NCI-H128 (cell line): ENCODE data around the gene RSPH3.
"Not testable (repeated sequence)": the region's sequence is repeated elsewhere in the genome, so short reads cannot be mapped to it uniquely, and the experiment has no call there.

ENCODE experiments used
- DNase-seq: peaks from one replicate; lab custom pipeline; 2025; ENCODE audit not compliant: unreplicated experiment; lab: John Stamatoyannopoulos, UW

RSPH3 gene

GRCh38 chr6:158978757-158979156 lies 21.2 kb downstream of the RSPH3 start:
- DNase-seq = no peak

GRCh38 chr6:158977382-158977781 lies 22.6 kb downstream of the RSPH3 start:
- DNase-seq = no peak

- DNase-seq = no peak
Measured at GRCh38 chr6:158972241-158973233, 27.5 kb downstream of the RSPH3 start.

- no peak for DNase-seq
Measured at GRCh38 chr6:158970640-158971275, 29.2 kb downstream of the RSPH3 start.

GRCh38 chr6:158969148-158969547 lies 30.9 kb downstream of the RSPH3 start:
- DNase-seq = no peak

- DNase-seq = no peak
Measured at GRCh38 chr6:158963020-158963808, 36.8 kb downstream of the RSPH3 start.

GRCh38 chr6:158962371-158962770 lies 37.6 kb downstream of the RSPH3 start:
- no peak for DNase-seq

GRCh38 chr6:158960026-158960425 lies 40.0 kb downstream of the RSPH3 start:
- DNase-seq = no peak

GRCh38 chr6:158959552-158959951 lies 40.5 kb downstream of the RSPH3 start:
- no peak for DNase-seq

GRCh38 chr6:158958504-158959386 lies 41.3 kb downstream of the RSPH3 start:
- no peak for DNase-seq

GRCh38 chr6:158955255-158955654 lies 44.7 kb downstream of the RSPH3 start:
- no peak for DNase-seq

- no peak for DNase-seq
Measured at GRCh38 chr6:158954753-158955152, 45.2 kb downstream of the RSPH3 start.

- DNase-seq = not testable (repeated sequence)
Measured at GRCh38 chr6:158952011-158952410, 48.0 kb downstream of the RSPH3 start.

GRCh38 chr6:158951565-158951964 lies 48.4 kb downstream of the RSPH3 start:
- not testable (repeated sequence) for DNase-seq

GRCh38 chr6:158947284-158947683 lies 52.7 kb downstream of the RSPH3 start:
- no peak for DNase-seq

GRCh38 chr6:158943380-158944032 lies 56.5 kb downstream of the RSPH3 start:
- no peak for DNase-seq

GRCh38 chr6:158942349-158942748 lies 57.7 kb downstream of the RSPH3 start:
- DNase-seq = no peak

GRCh38 chr6:158941246-158941645 lies 58.8 kb downstream of the RSPH3 start:
- no peak for DNase-seq

- DNase-seq = no peak
Measured at GRCh38 chr6:158939255-158940159, 60.5 kb downstream of the RSPH3 start.
